Pancreas (tissue), 10 donors: ENCODE data around the gene CIB4. TPM values are rescaled to one million over a fixed set of nuclear protein-coding genes. Genes with fewer than 3 reads are reported as not detected.

Experiments
- ATAC-seq, 4 donors: fragments of 200-7000 bp; cut with Tn5 transposase; one replicate each; pipeline versions ENCODE4 v1.8.0 to v1.9.1; 2020; ENCODE audit warnings: mild to moderate bottlenecking in 4 of 4, moderate library complexity in 4 of 4
- DNase-seq, 6 donors: peaks; one replicate each; pipeline ENCODE4 v3.0.0-alpha.2; 2020
- FAIRE-seq: peaks from 2 replicates; lab custom pipeline; 2012; peaks lifted over from hg19 to GRCh38; lab: Jason Lieb, UNC
- H3K27ac ChIP-seq, 4 donors: fragments of 200-600 bp; sonication (generic); 1 replicate in 3 of 4; 2 replicates in 1 of 4; pipeline versions ENCODE4 v1.5.0 to v1.8.0; 2020
- H3K27me3 ChIP-seq, 4 donors: fragments of 200-600 bp; one replicate each; pipeline ENCODE4 v1.8.0; 2021
- H3K36me3 ChIP-seq, 3 donors: fragments of 200-600 bp; sonication (generic) in 1 of 3; one replicate each; pipeline versions ENCODE4 v1.5.0 to v1.8.0; 2020 to 2021
- H3K4me1 ChIP-seq, 3 donors: fragments of 200-600 bp; one replicate each; pipeline ENCODE4 v1.8.0; 2021
- H3K4me3 ChIP-seq, 4 donors: fragments of 200-600 bp; sonication (generic) in 2 of 4; one replicate each; pipeline versions ENCODE4 v1.5.0 to v1.8.0; 2020 to 2021
- H3K9me3 ChIP-seq, 4 donors: fragments of 200-600 bp; one replicate each; pipeline ENCODE4 v1.8.0; 2021
- WGBS, 2 donors: extraction: QIAGEN DNeasy Blood & Tissue Kit; methylation state at CpG; one replicate each; pipeline ENCODE4 v1.1.7; 2013; 5-methylcytosine and 5-hydroxymethylcytosine counted together
- intact Hi-C, 3 donors: fragments of 100-400 bp; cut with DNase I; formaldehyde crosslinking; loops; one replicate each; pipeline versions ENCODE4 v1.11.1 to v1.14.2; 2022
- polyA plus RNA-seq, 2 donors: library from polyadenylated mRNA; stranded (reverse); fragments of 200-250 nt; gene quantifications; one replicate each; pipeline ENCODE4 v1.2.3, GENCODE V29; 2013
- total RNA-seq, 6 donors: library from RNA; stranded (reverse); fragmentation: NEBNext Ultra II Directional in 4 of 6; extraction: Animal tissue kit (Norgen Biotek cat#: 25700) in 4 of 6; gene quantifications; one replicate each; pipeline versions ENCODE4 v1.2.1 to v1.2.4, GENCODE V29; 2021 to 2023
- TF ChIP-seq, protein P1 (sequence below), 4 donors: fragments of 200-600 bp; sonication (generic) in 3 of 4; IDR thresholded peaks; one replicate each; pipeline versions ENCODE4 v1.5.0 to v1.8.0; 2021; ENCODE audit warnings: antibody characterized with exemption in 4 of 4
- donor health status: healthy with polysubstance abuse.
- donor health status: DM: no; HTN: no; CAD: no; lungs with moderate emphysema.
- donor health status: DM: no; HTN: no; CAD: no.
- donor health status: control.
- donor health status: control.
- donor health status: Bipolar disorder and iron deficiency.
- donor health status: DM: yes; HTN: yes; CAD: no.
- donor health status: DM: no; HTN: no; CAD: no.
- donor health status: DM: no; HTN: no; CAD: no.
- donor health status: DM: yes; HTN: yes; CAD: no.

Gene CIB4
- total and polyA plus RNA-seq, 8 donors = 0.19 to 0.62 (median 0.31) TPM; not detected in 3

DNA sequence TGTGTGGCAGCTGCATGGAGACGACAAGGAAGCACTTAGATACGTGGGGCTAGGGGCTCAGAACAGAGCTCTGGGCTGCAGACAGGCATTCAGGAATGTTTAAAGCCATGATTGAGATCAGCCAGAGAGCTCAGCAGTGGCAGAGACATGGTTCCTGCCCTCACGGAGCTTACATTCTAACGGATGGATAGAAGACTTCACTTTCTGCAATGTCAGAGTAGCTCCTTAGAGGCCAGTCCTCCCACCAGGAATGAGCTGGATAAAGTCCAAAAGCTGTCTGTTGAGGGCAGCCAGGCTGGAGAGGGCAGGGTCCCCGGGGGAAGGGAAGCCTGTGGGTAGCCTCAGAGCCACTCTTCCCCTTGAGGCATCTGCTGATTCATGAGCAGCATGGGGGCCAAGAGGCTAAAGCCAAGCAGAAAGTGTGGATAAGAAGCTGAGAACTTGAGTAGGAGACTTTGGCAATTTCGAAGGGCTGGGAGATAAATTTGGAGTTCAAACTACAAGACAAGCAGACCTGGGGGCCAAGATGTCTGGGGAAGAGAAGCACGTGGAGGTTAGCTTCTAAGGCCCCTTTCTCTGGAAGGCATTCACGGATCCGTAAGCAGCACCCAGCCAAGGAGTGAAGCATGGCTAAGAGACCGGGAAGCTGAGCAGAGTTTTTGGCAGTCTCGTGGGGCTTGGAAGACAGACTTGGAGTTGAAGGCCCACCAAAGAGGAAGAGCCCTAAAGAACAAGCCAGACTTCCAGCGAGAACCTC lies 9.7 kb upstream of the CIB4 start:
- 89 to 90% methylated on average over 12 of the region's 12 CpGs for WGBS, 2 donors
- Histone ChIP-seq H3K9me3 (no peaks in the 10 kb centered on the region), H3K27me3 (no peaks in the 10 kb centered on the region), H3K4me3 (no peak overlapping the region), H3K4me1 (no peaks in the 10 kb centered on the region), H3K27ac (no peak overlapping the region), H3K36me3 (no peaks in the 10 kb centered on the region)
- intact Hi-C loops = no loop called here
- DNase-seq = no peak
- no peak for FAIRE-seq
- no peak for ATAC-seq
- TF ChIP-seq, protein P1, sequence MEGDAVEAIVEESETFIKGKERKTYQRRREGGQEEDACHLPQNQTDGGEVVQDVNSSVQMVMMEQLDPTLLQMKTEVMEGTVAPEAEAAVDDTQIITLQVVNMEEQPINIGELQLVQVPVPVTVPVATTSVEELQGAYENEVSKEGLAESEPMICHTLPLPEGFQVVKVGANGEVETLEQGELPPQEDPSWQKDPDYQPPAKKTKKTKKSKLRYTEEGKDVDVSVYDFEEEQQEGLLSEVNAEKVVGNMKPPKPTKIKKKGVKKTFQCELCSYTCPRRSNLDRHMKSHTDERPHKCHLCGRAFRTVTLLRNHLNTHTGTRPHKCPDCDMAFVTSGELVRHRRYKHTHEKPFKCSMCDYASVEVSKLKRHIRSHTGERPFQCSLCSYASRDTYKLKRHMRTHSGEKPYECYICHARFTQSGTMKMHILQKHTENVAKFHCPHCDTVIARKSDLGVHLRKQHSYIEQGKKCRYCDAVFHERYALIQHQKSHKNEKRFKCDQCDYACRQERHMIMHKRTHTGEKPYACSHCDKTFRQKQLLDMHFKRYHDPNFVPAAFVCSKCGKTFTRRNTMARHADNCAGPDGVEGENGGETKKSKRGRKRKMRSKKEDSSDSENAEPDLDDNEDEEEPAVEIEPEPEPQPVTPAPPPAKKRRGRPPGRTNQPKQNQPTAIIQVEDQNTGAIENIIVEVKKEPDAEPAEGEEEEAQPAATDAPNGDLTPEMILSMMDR (IDR thresholded peaks at IDR 0.05) = no peak

DNA sequence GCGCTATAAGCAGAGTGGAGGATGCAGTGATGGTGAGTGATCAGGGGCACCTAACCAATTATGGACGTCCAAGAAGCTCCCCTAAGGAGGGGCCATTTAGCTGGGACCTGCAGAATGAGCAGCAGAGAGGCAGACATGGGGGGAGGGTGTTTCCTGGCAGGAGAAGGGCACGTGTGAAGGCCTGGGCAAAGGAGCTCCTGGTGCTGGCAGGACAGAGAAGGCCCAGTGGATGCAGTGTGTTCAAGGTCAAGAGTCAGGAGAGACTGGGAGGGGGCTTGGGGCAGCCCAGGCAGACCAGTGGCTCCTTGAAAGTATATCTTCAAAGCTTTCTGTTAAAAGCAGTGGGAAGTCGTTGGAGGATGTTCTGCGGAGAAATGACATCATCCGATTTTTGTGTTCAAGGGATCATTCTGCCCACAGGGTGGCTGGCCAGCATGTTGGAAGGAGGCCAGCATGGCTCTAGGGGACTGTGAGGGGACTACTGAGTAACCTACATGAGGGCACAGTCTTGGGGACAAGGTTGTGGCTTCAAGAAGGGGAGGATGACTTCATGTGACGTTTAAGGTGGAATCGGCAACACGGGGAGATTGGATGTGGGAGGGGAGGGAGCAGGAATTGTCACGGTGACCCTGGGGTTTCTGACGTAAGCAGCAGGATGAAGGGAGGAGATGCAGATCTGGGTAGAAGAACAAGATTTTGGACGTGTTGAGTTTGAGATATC lies 9.0 kb upstream of the CIB4 start:
- TF ChIP-seq, protein P1 (IDR thresholded peaks at IDR 0.05) = no peak
- DNase-seq (no peak), ATAC-seq (no peak), FAIRE-seq (no peak)
- intact Hi-C loops = no loop called here
- H3K27me3 ChIP-seq = no peaks in the 10 kb centered on the region
- no peaks in the 10 kb centered on the region for H3K9me3 ChIP-seq
- 78 to 80% methylated on average over 12 of the region's 12 CpGs for WGBS, 2 donors
- no peaks in the 10 kb centered on the region for H3K36me3 ChIP-seq
- H3K27ac ChIP-seq = no peak overlapping the region
- no peaks in the 10 kb centered on the region for H3K4me1 ChIP-seq
- H3K4me3 ChIP-seq = no peak overlapping the region

DNA sequence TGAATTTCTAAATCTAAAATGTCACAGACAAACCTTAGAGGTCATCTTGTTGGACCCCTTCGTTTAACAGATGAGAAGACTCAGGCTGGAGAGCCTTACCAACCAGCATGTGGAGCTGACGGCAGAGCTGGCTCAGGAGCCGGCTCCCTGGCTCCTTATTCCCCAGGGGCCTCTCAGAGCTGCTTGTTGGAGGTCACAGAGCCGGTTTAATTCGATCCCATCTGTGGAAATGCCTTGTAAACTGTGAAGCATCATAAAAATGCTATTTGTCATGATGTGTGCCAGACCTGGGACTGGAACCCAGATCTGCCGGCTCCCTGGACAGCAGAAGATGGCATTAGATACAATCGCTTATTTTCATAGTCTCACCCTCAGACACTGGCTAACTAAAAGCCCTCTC lies 8.2 kb upstream of the CIB4 start:
- Histone ChIP-seq H3K27me3 (no peaks in the 10 kb centered on the region), H3K4me1 (no peaks in the 10 kb centered on the region), H3K4me3 (no peak overlapping the region), H3K36me3 (no peaks in the 10 kb centered on the region), H3K9me3 (no peaks in the 10 kb centered on the region), H3K27ac (no peak overlapping the region)
- WGBS, 2 donors = 65 to 76% methylated on average over 7 of the region's 7 CpGs
- ATAC-seq (no peak), FAIRE-seq (no peak), DNase-seq (no peak)
- TF ChIP-seq, protein P1 (IDR thresholded peaks at IDR 0.05) = no peak
- intact Hi-C loops = no loop called here

DNA sequence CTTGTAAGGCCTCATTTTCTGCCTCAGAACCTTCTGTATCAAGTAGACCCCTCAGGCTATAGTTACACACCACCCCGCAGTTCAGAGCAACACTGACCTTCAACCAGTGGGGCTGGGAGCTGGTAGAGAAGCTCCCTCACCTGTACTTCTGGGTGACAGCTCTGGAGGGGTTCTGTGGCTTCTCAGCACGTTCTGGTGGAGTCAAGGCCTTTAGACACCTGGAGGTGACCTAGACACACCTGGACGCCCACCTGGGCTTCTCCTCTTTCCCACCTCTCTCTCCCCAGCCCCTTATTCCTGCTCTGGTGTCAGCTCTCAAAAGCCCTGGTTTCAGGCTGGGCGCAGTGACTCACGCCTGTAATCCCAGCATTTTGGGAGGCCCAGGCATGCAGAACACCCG lies 7.3 kb upstream of the CIB4 start:
- intact Hi-C loops = no loop called here
- DNase-seq (no peak), ATAC-seq (no peak), FAIRE-seq (no peak)
- TF ChIP-seq, protein P1 (IDR thresholded peaks at IDR 0.05) = no peak
- no peaks in the 10 kb centered on the region for H3K36me3 ChIP-seq
- WGBS, 2 donors = 88 to 90% methylated on average over 6 of the region's 6 CpGs
- H3K9me3 ChIP-seq = no peaks in the 10 kb centered on the region
- H3K27me3 ChIP-seq = no peaks in the 10 kb centered on the region
- H3K27ac ChIP-seq = no peak overlapping the region
- H3K4me3 ChIP-seq = no peak overlapping the region
- H3K4me1 ChIP-seq = no peaks in the 10 kb centered on the region

DNA sequence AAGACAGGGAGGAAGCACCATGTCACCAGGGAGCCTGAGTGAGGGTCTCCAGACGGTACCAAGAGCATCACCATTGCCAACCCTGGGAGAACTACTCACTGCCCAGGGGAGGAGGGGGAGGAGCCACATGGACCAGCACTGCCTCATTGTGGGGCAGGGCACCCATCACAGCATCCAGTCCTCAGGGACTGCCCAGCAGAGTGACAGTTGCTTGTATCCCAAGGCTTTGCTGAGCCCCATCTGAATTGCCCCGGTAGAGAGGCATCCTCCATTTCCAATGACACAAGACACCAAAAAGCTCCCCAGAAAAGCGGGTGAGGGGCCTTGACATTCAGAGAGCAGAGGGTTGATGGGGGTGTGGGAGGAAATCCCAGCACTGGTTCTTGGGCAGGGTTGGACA lies 6.8 kb upstream of the CIB4 start:
- 84% methylated on average over 3 of the region's 3 CpGs for WGBS, 2 donors
- intact Hi-C loops = no loop called here

More for the DNA sequence above, 6.8 kb upstream of the CIB4 start:
- H3K4me3 ChIP-seq = no peak overlapping the region
- H3K27me3 ChIP-seq = no peaks in the 10 kb centered on the region
- FAIRE-seq = no peak
- H3K4me1 ChIP-seq = no peaks in the 10 kb centered on the region
- no peaks in the 10 kb centered on the region for H3K9me3 ChIP-seq
- no peaks in the 10 kb centered on the region for H3K36me3 ChIP-seq
- no peak for ATAC-seq
- DNase-seq = no peak
- no peak overlapping the region for H3K27ac ChIP-seq
- TF ChIP-seq, protein P1 (IDR thresholded peaks at IDR 0.05) = no peak
